ENCODE measurements around the gene VTI1A.

DNA sequence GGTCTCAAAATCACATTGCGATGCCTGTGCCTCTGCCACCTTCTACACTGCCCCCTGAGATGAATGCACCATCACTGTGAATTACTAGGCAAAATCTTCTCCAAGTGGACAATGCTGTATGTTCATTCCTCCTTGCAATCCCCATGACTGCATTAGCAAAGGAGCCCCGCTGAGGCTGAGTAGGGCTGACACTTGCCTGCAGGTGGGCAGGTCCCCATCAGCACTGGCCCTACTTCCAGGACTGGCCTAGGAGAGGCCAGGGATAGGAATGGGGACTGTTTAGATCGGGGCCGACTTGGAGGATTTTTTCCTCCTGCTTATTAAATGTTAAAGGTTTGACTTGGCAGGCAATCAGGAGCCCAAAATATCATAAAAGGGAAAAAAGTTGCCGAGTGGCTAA, 376.0 kb downstream of the VTI1A start:
- TF ChIP-seq, protein P1, sequence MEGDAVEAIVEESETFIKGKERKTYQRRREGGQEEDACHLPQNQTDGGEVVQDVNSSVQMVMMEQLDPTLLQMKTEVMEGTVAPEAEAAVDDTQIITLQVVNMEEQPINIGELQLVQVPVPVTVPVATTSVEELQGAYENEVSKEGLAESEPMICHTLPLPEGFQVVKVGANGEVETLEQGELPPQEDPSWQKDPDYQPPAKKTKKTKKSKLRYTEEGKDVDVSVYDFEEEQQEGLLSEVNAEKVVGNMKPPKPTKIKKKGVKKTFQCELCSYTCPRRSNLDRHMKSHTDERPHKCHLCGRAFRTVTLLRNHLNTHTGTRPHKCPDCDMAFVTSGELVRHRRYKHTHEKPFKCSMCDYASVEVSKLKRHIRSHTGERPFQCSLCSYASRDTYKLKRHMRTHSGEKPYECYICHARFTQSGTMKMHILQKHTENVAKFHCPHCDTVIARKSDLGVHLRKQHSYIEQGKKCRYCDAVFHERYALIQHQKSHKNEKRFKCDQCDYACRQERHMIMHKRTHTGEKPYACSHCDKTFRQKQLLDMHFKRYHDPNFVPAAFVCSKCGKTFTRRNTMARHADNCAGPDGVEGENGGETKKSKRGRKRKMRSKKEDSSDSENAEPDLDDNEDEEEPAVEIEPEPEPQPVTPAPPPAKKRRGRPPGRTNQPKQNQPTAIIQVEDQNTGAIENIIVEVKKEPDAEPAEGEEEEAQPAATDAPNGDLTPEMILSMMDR (IDR thresholded peaks at IDR 0.05): no peak
- TF ChIP-seq POLR2A (IDR thresholded peaks at IDR 0.05): no peak

Measured in adrenal gland (tissue), 5 donors.